ENCODE results near the gene OR4A15.

Gene OR4A15

GRCh38 chr11:55367674-55368073 is at the start of gene OR4A15:
Gene OR4A15, plus strand, starts transcription at chr11:55367974. Its CDS starts 0 bp downstream, at chr11:55367974.
- TF ChIP-seq GATA1 (IDR thresholded peaks at IDR 0.05; ENCODE audit: low read depth, low read length) (no peak), POLR2A (IDR thresholded peaks at IDR 0.05; ENCODE audit: low read length) (no peak)
- no peak for DNase-seq

GRCh38 chr11:55324500-55324899 is 43.3 kb upstream of the OR4A15 start:
- DNase-seq: no peak
- no peak for TF ChIP-seq GATA1 (IDR thresholded peaks at IDR 0.05; ENCODE audit: low read depth, low read length)
- no peak for TF ChIP-seq POLR2A (IDR thresholded peaks at IDR 0.05; ENCODE audit: low read length)

- DNase-seq: no peak
- TF ChIP-seq POLR2A (IDR thresholded peaks at IDR 0.05; ENCODE audit: low read length): no peak
- no peak for TF ChIP-seq GATA1 (IDR thresholded peaks at IDR 0.05; ENCODE audit: low read depth, low read length)
These were observed 24.9 kb upstream of the OR4A15 start, which contains the start of gene OR4A16 for GRCh38 chr11:55342901-55343300. Gene OR4A16, plus strand, starts transcription at chr11:55343201. Its CDS starts 0 bp downstream, at chr11:55343201.

GRCh38 chr11:55345306-55345705 is 22.5 kb upstream of the OR4A15 start:
- no peak for TF ChIP-seq GATA1 (IDR thresholded peaks at IDR 0.05; ENCODE audit: low read depth, low read length)
- no peak for TF ChIP-seq POLR2A (IDR thresholded peaks at IDR 0.05; ENCODE audit: low read length)
- no peak for DNase-seq

GRCh38 chr11:55349032-55349431 is 18.7 kb upstream of the OR4A15 start:
- TF ChIP-seq GATA1 (IDR thresholded peaks at IDR 0.05; ENCODE audit: low read depth, low read length) (no peak), POLR2A (IDR thresholded peaks at IDR 0.05; ENCODE audit: low read length) (no peak)
- DNase-seq: no peak

GRCh38 chr11:55357560-55358184 is 10.1 kb upstream of the OR4A15 start:
- no peak for TF ChIP-seq GATA1 (IDR thresholded peaks at IDR 0.05; ENCODE audit: low read depth, low read length)
- no peak for TF ChIP-seq POLR2A (IDR thresholded peaks at IDR 0.05; ENCODE audit: low read length)
- DNase-seq: no peak

GRCh38 chr11:55401011-55401410 is 33.2 kb downstream of the OR4A15 start:
- no peak for DNase-seq
- TF ChIP-seq POLR2A (IDR thresholded peaks at IDR 0.05; ENCODE audit: low read length) (no peak), GATA1 (IDR thresholded peaks at IDR 0.05; ENCODE audit: low read depth, low read length) (no peak)
